Coronary artery (tissue), 2 donors: ENCODE results near the gene KIAA0753.

Experiments used
- DNase-seq: peaks from one replicate; pipeline ENCODE4 v3.0.0-alpha.2; 2017; ENCODE audit warnings: low spot score
- H3K27ac ChIP-seq, 2 donors: fragments of 200-600 bp; sonication (generic); one replicate each; pipeline ENCODE4 v1.5.1; 2016 to 2019
- H3K4me3 ChIP-seq: fragments of 200-600 bp; sonication (generic); 2 replicates; pipeline ENCODE4 v1.5.1; 2016; ENCODE audit warnings: mild to moderate bottlenecking, moderate library complexity
- TF ChIP-seq, protein P1 (sequence below): fragments of 200-600 bp; sonication (generic); IDR thresholded peaks from one replicate; pipeline ENCODE4 v1.5.1; 2019; ENCODE audit warnings: antibody characterized with exemption

Gene KIAA0753

DNA sequence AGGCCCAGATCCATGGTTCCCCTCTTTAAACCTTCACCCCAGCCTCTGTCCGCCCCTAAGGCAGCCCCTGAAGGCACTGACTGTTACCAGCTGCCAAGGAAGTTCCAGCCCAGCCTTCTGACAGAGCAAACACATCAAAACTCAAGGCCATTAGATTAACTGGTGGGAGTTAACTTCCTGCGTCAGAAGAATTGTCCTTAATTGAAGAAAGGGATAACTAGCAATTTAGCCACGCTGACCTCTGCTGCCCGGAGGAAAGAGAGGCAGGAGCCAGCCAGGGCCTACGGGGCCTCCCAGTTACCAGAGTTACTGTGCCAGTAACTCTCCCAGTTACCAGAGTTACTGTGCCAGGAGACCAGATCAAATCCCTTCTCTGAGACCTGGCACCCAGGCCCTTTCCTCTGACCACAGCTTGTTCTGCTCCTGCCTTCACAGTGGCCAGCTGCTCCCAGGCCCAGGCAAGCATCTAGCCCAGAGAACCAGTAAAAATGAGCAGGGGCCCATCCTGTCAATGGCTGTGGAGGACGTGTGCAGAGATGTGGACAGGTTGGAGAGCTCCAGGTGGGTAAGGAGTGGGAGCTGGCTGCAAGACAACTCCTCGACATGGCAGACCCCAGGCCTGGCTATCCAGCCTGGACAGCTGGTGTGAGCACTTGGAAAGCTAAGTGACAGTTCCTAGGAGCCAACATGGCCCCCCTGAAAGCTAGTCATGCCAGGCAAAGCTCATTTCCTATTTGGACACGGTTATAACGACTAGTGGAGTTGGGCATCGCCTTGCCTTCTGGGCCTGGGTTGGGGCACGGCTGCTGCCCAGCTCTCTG, 81.4 kb downstream of the KIAA0753 start:
- DNase-seq: no peak
- TF ChIP-seq, protein P1, sequence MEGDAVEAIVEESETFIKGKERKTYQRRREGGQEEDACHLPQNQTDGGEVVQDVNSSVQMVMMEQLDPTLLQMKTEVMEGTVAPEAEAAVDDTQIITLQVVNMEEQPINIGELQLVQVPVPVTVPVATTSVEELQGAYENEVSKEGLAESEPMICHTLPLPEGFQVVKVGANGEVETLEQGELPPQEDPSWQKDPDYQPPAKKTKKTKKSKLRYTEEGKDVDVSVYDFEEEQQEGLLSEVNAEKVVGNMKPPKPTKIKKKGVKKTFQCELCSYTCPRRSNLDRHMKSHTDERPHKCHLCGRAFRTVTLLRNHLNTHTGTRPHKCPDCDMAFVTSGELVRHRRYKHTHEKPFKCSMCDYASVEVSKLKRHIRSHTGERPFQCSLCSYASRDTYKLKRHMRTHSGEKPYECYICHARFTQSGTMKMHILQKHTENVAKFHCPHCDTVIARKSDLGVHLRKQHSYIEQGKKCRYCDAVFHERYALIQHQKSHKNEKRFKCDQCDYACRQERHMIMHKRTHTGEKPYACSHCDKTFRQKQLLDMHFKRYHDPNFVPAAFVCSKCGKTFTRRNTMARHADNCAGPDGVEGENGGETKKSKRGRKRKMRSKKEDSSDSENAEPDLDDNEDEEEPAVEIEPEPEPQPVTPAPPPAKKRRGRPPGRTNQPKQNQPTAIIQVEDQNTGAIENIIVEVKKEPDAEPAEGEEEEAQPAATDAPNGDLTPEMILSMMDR: no peak
- Histone ChIP-seq H3K4me3 (no peak overlapping the region), H3K27ac (no peak overlapping the region)

DNA sequence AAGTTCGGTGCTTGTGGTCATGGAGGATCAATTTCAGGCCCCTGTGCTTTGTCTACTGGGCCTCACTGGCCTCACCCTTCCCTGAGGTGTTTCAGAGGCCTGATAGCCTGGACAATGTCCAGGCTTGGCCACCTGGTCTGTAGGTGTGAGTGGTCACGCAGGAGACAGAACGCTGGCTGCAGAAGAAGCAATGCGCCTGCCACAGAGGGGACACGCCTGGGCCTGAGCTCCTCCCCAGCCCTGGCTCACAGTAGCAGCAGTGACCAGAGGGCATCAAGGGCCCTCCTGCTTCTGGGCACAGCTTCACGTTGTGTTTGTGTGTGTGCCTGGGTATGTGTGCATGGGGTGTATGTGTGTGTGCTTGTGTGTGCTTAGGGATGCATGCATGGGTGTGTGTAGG, 82.2 kb downstream of the KIAA0753 start:
- H3K4me3 ChIP-seq: no peak overlapping the region
- no peak for DNase-seq
- no peak overlapping the region for H3K27ac ChIP-seq
- TF ChIP-seq, protein P1: no peak

DNA sequence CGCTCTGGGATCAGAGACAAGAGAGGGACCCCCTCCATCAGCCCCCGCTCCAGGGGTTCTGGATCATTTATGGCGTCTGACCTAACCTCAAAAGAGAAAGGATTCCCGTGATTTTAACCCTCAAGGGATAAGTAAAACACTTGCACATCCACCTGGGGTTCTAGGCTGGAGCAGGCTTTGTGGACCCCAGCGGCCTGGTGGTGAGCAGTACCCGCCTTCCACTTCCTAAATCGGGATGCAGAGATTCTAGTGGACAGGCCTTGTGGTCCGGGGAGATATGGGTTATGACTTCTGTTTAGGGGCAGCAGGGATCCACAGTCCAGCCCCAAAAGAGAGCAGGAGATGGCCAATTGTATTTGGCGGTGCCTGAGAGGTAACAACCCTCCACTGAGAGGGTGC, 83.5 kb downstream of the KIAA0753 start:
- TF ChIP-seq, protein P1: no peak
- H3K27ac ChIP-seq: no peak overlapping the region
- H3K4me3 ChIP-seq: peak overlapping the region; percentile 84
- DNase-seq: no peak

GRCh38 chr17:6556121-6557039, 84.1 kb downstream of the KIAA0753 start, which contains the start of gene PITPNM3:
TSS of gene PITPNM3 (minus strand) at chr17:6556555. CDS start at chr17:6556406, 149 bp downstream.
- TF ChIP-seq, protein P1: no peak
- Histone ChIP-seq H3K27ac (no peak within 1 kb of the TSS), H3K4me3 (peak within 1 kb of the TSS; percentile 84)
- DNase-seq: no peak

- DNase-seq: no peak
- no peak overlapping the region for H3K27ac ChIP-seq
- TF ChIP-seq, protein P1: no peak
- H3K4me3 ChIP-seq: peak overlapping the region; percentile 84
Measured at GRCh38 chr17:6555331-6556120, 85.0 kb downstream of the KIAA0753 start.

GRCh38 chr17:6554871-6555330, 85.6 kb downstream of the KIAA0753 start:
- TF ChIP-seq, protein P1: no peak
- H3K4me3 ChIP-seq: peak overlapping the region; percentile 84
- DNase-seq: no peak
- no peak overlapping the region for H3K27ac ChIP-seq
